ENCODE results near the gene KLF2.
A peak's percentile ranks its signal among the peaks of the same experiment; 100 is the strongest.

KLF2 gene

DNA sequence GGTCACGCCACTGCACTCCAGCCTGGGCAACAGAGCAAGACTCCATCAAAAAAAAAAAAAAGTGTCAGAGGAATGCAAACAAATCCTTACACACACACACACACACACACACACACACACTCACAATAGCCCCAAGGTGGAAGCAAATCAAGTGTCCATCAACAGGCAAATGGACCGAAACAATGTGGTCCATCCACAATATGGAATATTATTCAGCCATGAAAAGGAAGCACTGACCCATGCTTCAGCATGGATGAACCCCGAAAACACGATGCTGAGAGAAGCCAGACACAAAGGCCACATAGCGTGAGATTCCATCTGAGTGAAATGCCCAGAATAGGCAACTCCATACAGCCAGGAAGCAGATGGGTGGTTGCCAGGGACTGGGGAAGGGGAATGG, 16.5 kb upstream of the KLF2 start:
- DNase-seq (ENCODE audit: low read depth) = no peak

DNA sequence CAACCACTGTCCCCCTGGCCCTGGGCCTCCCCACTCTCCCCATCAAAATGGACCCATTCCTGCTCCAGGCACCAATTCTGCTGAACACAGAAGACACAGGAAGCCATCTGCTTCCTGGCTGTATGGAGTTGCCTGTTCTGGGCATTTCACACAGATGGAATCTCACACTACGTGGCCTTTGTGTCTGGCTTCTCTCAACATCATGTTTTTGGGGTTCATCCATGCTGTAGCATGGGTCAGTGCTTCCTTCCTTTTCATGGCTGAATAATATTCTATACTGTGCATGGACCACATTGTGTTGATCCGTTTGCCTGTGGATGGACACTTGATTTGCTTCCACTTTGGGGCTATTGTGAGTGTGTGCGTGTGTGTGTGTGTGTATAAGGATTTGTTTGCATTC, 15.0 kb upstream of the KLF2 start:
- no peak for DNase-seq (ENCODE audit: low read depth)

DNA sequence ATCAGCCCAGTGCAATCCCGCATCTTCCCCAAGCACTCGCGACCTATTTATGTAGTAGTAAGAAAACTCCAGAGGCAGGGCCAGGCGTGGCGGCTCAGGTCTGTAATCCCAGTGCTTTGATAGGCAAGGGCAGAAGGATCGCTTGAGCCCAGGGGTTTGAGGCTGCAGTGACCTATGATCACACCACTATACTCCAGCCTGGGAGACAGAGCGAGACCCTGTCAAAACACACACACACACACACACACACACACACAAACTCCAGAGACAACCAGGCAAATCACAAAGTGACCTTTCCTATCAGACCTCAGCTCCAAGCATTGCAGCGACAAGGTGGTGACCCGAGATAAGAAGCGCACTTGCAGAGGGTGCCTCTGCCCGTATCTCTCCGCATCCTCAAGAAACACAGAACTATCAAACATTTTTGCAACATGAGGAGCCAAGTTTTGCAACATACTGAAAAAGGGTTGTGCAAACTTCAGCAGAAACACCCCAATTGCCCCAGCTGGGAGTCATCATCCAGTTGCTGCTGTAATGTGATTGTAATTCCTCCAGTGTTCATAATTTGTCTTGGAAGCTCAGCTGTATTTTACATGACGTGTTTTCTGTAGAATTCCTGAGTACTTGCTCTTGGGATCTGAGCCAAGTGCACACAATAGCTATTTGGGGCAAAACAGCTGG, 8.7 kb upstream of the KLF2 start:
- peak; percentile 83 for DNase-seq (ENCODE audit: low read depth)

DNA sequence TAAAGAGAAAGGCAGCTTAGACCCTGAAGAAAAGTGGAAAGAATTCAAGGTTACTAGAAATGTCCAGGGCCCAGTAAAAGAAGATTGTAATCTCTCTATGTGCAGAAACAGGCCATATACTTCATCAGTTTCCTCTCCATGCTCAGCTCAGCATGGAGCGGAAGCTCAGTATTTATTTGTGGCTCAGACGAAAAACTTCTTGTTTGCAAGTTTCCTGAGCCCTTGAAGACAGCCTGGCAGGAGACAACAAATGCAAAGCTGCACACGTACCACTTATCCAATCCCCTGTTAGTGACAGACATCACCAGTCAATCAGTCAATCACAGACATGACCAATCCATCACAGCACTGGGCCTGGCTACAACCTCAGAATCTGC, 8.1 kb upstream of the KLF2 start:
- DNase-seq (ENCODE audit: low read depth) = no peak

DNA sequence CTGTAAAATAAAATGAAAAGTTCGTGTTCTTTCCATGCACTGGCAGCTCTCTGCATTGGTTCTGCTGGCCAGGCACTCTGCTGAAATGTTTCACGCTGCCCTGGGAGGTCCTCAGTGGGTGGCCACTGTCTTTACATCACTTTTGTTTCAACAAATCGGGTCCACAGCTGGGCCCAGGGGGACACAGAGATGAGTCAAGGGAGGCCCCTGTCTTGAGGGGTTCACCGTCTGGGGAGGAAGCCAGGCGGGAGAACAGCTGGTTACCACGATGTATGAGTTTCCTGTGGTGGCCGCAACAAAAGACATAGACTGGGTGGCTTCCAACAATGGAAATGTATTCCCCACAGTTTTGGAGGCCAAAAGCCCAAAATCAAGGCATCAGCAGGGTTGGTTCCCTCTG, 5.1 kb upstream of the KLF2 start:
- no peak for DNase-seq (ENCODE audit: low read depth)

DNA sequence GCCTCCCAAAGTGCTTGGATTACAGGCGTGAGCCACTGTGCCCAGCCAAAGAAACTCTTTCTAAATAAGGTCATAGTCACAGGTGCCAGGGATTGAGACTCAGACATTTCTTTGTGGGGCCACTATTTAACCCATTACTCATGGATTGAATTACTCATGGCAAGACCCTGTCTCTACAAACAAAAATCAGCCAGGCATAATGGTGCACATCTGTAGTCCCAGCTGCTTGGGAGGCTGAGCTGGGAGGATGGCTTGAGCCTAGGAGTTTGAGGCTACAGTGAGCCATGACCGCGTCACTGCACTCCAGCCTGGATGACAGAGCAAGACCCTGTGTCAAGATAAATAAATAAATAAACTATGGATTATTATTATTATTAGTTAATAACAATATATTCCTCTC, 3.6 kb upstream of the KLF2 start:
- no peak for DNase-seq (ENCODE audit: low read depth)

DNA sequence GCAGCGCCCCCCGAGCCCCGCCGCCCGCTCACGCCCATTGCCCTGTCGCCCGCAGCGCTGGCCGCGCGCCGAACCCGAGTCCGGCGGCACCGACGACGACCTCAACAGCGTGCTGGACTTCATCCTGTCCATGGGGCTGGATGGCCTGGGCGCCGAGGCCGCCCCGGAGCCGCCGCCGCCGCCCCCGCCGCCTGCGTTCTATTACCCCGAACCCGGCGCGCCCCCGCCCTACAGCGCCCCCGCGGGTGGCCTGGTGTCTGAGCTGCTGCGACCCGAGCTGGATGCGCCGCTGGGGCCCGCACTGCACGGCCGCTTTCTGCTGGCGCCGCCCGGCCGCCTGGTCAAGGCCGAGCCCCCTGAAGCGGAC, 518 bp downstream of the KLF2 start:
- DNase-seq (ENCODE audit: low read depth) = no peak

DNA sequence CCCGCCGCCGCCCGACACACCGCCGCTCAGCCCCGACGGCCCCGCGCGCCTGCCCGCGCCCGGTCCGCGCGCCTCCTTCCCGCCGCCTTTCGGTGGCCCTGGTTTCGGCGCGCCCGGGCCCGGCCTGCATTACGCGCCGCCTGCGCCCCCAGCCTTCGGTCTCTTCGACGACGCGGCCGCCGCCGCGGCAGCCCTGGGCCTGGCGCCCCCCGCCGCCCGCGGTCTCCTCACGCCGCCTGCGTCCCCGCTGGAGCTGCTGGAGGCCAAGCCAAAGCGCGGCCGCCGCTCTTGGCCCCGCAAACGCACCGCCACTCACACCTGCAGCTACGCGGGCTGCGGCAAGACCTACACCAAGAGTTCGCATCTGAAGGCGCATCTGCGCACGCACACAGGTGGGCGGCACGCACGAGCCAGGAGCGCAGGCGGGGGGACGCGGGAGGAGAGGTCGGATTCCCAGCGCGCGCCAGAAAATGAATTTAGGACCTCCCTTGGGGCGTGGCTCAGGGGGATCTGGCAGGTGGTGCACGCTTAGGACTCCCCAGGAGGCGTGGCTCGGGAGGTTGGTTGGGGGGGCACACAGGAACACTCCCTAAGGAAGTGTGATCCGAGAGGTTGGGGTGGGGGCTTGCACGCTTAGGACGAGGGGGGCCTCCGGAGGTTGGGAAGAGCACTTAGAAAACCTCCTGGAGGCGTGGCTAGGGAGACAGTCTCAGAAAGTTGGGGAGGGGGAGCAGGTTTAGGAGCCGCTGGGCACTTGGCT, 1.2 kb downstream of the KLF2 start:
- no peak for DNase-seq (ENCODE audit: low read depth)

DNA sequence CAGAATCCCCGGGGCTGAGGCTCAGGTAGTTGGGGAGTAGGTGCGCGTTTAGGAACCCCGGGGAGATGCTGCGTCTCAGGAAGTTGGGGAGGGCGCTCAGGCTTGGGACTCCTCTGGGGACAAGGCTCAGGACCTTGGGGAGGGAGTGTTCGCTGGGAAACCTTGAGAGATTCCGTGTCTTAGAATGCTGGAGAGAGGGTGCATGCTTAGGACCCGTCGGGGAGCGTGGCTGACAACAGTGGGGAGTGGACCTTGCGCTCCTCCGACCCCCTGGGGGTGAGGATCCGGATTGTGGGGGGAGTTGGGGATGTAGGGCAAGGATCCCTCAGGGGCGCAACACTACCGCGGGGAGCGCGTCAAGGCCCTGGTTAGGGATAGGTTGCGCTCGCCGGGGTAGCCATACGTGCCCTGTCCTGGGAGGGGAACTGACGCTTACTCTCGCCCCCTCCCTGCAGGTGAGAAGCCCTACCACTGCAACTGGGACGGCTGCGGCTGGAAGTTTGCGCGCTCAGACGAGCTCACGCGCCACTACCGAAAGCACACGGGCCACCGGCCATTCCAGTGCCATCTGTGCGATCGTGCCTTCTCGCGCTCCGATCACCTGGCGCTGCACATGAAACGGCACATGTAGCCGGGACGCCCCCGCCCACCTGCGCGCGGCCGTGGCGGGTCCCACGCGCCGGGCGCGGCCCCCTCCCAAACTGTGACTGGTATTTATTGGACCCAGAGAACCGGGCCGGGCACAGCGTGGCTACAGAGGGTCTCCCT, 2.0 kb downstream of the KLF2 start:
- DNase-seq (ENCODE audit: low read depth) = no peak

DNA sequence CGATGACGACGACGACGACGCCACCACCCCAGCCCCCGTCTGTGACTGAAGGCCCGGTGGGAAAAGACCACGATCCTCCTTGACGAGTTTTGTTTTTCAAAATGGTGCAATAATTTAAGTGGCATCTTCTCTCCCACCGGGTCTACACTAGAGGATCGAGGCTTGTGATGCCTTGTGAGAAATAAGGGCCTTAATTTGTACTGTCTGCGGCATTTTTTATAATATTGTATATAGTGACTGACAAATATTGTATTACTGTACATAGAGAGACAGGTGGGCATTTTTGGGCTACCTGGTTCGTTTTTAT, 2.5 kb downstream of the KLF2 start:
- no peak for DNase-seq (ENCODE audit: low read depth)

DNA sequence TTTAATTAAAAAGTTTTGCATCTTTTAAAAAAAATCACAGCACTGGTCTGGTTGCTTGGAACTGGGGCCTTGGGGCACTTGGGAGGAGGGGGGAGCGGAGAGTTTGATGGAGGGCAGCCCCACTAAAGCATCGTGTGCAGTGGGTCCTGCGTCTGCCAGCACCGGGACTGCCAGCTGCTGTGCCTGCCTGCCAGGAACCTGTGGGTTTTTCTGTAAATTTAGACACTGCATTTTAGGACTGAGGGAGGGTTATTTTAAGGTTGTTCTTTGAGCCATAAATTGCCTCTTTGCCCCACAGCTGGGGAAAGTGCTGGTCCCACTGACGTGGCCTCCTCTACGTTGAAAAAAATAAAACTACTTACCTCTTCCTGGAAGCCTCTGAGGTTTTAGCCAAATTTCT, 2.9 kb downstream of the KLF2 start:
- DNase-seq (ENCODE audit: low read depth) = no peak

DNA sequence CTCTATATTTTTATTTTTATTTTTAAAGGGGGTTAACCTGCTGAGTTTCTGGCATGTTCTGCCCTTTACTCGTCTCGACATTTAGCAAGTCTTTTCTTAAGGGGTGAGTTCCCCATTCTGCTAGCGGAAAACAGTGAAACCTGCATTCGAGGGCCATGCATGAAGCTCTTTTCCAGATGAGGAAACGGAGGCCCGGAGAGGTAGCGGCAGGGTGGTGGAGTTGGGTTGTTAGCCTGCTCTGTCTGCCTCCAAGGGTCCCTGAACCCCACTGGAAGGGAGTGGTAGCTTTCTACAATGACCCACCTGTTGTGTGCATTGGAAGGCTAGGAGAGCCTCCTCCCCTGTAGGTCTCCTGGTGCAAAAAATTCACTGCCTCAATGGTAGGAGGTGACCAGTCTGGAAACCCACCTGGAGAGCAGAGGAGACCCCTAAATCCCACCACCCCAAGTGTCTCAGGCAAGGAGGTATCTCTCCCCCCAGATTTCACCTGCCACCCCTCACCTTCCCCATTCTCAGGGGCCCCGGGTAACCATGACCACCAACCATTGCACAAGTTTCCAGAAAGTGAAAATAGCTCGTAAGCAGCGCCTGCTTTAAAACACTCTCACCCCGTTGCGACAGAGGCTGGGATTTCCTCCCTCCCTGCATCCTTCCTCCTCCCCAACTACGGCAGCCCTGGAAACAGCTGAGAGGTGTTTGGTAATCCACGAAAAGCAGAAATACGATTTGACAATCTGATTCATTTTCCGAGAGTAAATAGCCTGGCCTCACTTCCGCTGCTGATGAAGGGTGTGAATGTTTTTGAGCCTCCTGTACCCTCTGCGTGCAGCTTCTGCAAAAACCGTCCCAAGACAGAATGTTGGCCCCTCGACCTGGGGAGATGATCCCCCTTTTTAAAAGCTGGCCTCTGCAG, 3.5 kb downstream of the KLF2 start:
- no peak for DNase-seq (ENCODE audit: low read depth)

DNA sequence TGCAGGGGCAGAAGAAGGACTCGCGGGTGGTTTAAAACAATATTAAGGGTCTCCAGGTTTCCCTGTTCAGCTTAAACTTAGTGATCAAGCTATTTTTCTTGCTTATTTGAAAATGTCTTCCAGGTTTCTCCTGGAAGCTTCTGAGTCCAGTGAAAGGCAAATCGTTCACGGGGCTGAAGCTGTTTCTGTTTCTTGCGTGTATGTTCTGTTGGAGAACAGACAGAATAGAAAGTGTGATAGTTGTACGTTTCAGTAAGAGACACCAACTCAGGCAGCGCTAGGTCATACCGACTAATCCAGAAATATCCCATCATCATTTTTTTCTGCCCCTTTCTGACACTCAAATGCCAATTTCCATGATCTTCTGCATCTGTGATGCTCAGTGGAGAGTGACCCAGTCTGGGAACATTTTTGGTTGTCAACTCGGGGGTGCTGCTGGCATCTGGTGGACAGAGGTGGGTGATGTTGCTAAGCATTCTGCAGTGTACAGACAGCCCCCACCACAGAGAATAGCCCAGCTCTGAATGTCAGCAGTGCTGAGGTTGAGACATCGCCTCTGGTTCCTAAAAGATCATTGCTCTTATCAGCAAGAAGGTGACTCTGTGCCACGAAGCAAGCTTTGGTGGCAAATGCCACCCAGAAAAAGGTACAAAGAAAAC, 4.3 kb downstream of the KLF2 start:
- DNase-seq (ENCODE audit: low read depth) = no peak

DNA sequence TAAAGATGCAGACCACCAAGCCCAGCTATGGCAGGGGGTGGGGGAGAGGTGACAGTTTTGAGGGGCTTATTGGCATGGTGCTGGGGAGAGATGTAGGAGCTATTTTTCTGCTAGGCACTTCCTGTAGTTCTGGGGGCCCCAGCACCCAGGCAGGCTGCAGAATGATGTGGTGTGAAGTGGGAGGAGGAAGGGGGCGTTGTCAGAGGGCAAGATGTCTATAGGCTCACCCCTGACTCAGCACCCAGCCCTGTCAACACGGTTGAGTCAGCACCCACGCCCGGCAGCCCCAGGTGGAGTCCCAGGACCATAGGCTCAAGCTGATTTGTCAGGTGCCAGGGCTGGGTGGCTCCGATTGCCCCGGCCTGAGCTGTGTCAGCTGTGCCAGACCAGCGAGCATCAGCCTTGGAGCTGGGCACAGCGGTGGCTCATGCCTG, 5.8 kb downstream of the KLF2 start:
- DNase-seq (ENCODE audit: low read depth) = peak; percentile 84

DNA sequence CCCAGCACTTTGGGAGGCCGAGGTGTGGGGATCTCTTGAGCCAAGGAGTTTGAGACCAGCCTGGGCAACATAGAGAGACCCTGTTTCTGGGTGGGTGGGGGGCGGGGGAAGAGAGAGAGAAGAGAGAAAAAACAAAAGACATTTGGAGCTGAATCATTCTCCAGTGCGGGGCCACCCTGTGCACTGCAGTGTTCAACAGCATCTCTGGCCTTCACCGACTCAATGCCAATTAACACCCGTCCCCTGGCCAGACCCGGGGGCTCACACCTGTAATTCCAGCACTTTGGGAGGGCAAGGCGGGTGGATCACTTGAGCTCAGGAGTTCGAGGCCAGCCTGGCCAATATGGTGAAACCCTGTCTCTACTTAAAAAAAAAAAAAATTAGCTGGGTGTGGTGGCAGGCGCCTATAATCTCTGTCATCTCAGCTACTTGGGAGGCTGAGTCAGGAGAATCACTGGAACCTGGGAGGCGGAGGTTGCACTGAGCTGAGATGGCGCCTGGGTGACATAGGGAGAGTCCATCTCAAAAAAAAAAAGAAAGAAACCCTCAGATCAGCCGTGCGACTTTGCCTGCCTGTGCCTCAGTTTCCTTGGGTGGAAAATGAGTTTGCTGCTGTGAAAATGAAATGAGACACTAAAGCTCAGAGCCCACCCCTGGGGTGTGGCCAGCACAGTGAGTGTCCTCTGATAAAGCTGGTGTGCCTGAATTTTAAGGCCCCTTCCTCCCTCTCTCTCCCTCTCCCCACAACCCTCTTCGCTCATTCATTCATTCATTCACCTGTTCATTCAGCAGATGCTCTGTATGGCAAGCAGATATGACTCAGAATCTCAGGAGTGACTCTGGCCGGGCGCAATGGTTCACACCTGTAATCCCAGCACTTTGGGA, 6.4 kb downstream of the KLF2 start:
- no peak for DNase-seq (ENCODE audit: low read depth)

DNA sequence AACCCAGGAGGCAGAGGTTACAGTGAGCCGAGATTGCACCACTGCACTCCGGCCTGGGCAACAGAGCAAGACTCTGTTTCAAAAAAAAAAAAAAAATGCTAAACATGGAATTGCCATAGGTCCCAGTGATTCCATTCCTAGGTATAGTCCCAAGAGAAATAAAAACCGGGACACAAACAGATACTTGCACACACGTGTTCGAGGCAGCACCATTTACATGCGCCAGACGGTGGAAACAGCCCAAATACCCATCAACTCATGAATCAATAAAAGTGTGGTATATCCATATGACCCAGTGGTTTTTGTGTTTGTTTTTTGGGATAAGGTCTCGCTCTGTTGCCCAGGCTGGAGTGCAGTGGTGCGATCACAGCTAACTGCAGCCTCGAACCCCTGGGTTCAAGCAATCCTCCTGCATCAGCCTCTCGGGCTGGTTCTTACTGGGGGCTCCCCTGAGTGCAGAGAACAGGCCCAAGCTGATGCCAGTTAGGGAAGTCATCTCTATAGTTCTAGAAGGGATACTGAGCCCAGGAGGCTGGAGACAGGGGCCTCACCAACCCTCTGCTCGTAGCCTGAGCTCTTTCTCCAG, 8.5 kb downstream of the KLF2 start:
- no peak for DNase-seq (ENCODE audit: low read depth)

DNA sequence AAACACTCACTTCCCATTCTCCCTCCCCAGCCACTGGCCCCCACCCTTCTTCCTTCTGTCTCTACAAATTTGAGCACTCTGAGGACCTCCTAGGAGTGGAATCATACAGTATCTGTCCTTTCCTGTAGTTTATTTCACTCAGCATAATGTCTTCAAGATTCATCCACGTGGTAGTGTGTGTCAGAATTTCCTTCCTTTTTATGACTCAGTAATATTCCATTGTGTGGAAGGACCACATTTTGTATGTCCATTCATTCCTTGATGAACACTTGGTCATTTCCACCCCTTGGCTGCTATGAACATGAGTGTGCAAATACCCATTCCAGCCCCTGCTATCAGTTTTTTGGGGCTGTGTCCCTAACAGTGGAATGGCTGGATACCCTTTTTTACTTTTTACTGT, 9.8 kb downstream of the KLF2 start:
- DNase-seq (ENCODE audit: low read depth) = no peak

DNA sequence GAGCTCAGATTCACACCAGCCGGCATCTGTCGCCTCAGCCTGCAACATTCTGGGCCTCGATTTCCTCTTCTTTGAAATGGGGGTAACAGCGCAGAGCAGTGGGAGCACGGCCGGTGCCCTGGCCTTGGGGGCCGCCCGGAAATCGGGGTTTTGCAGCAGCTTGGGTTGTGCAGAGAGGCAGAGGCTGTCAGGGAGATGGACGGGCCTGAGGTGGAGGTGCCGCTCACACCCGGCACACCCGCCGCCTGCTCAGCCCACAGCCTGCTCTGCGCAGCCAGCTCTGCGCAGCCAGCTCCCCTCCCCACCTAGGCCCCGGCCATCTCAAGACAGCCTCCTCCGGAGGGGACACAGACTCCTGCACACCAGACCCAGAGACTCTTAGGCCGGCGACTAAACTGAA, 10.6 kb downstream of the KLF2 start:
- no peak for DNase-seq (ENCODE audit: low read depth)

DNA sequence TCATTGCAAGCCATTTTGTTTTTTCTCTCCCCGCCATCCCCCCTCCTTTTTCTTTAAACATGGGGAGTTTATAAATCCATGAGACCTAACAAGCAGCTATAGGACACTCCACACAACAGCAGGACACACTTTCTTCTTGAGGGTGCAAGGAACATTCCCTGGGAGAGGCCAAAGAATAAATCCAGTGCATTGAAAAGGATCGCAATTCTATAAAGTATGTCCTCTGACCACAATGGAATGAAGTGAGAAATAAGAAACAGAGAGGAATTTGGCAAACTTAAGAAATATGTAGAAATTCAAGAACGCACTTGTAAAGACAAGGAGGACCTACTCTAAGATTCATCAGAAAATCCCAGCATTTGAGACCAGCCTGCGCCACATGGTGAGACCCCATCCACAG, 11.9 kb downstream of the KLF2 start:
- no peak for DNase-seq (ENCODE audit: low read depth)

DNA sequence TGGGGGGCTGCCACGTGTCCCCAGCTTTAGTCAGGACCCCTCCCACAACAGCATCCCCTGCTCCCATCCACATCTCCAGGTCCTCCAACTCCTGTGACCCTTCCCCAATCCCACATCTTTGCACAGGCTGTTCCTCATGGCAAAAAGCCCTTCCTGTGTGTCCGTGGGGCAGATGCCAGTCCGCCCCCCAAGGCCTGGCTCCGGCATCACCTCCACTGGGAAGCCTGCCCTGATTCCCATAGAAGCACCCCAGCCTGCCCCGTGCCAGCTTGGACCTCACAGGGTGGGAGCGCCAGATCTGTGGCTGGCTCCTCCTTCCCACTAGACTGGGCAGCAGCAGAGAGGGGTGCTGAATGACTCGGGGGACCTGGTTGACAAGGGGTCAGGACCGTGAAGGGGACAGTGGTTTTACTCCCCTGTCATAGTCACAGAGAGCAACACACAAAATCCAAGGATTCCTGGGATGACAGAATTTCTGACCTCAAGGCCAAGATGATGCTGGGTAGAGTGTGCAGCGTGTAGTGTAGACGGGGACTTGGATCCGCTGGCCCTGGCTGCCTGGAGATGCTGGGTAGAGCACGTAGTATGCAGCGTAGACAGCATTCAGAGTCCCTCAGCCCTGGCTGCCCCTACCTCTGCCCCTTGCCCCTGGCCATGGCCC, 13.3 kb downstream of the KLF2 start:
- DNase-seq (ENCODE audit: low read depth) = no peak
